Measurements from ENCODE around the gene MLST8. TPM values are rescaled to one million over a fixed set of nuclear protein-coding genes. Genes with fewer than 3 reads are reported as not detected.
A peak's percentile ranks its signal among the peaks of the same experiment; 100 is the strongest.

Gene MLST8
- total RNA-seq, 4 donors from 2014 or later, result 9.3 to 32.8 (median 21.5) TPM

DNA sequence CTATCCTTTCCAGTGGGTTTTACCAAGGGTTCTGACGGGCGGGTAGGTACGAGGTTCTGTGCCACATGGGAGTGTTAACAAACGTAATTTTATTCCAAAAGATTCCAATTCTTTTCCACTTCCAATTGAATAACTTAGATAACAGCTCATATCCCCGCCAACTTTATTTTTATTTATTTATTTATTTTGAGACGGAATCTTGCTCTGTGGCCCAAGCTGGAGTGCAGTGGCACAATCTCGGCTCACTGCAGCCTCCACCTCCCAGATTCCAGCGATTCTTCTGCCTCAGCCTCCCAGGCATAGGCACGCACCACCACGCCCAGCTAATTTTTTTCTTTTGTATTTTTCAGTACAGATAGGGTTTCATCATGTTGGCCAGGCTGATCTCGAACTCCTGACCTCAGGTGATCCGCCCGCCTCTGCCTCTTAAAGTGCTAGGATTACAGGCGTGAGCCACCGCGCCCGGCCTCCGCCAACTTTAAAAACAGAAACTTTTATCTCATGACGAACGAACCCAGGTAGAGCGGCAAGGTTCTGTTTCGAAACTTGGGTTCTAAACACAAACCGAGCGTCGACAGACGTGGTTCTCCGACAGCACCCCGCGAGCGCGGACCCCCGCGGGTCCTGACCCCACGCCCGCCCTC is 45.5 kb downstream of the MLST8 start:
- Histone ChIP-seq H3K27me3 (no peaks in the 10 kb centered on the region), H3K36me3 (no peaks in the 10 kb centered on the region), H3K9me3 (no peaks in the 10 kb centered on the region), H3K4me3 (peak overlapping the region; percentile 31 to 86), H3K27ac (peak overlapping the region; percentile 69 to 91), H3K4me1 (peaks cover 0 to 7% of the 10 kb centered on the region in 2 donors)
- intact Hi-C loops (cut with DNase I; ENCODE audit: low total_unique reads), result no loop called here
- TF ChIP-seq POLR2A (IDR thresholded peaks at IDR 0.05), result no peak
- TF ChIP-seq, protein P1, sequence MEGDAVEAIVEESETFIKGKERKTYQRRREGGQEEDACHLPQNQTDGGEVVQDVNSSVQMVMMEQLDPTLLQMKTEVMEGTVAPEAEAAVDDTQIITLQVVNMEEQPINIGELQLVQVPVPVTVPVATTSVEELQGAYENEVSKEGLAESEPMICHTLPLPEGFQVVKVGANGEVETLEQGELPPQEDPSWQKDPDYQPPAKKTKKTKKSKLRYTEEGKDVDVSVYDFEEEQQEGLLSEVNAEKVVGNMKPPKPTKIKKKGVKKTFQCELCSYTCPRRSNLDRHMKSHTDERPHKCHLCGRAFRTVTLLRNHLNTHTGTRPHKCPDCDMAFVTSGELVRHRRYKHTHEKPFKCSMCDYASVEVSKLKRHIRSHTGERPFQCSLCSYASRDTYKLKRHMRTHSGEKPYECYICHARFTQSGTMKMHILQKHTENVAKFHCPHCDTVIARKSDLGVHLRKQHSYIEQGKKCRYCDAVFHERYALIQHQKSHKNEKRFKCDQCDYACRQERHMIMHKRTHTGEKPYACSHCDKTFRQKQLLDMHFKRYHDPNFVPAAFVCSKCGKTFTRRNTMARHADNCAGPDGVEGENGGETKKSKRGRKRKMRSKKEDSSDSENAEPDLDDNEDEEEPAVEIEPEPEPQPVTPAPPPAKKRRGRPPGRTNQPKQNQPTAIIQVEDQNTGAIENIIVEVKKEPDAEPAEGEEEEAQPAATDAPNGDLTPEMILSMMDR (IDR thresholded peaks at IDR 0.05), result no peak
- no peak for DNase-seq

GRCh38 chr16:2251296-2252111 is 46.2 kb downstream of the MLST8 start, which contains the start of gene ECI1:
Gene ECI1, minus strand, starts transcription at chr16:2251587. Its CDS starts 21 bp downstream, at chr16:2251566.
- TF ChIP-seq, protein P1 (IDR thresholded peaks at IDR 0.05), result peak; percentile 76 to 95 (median 91)
- TF ChIP-seq POLR2A (IDR thresholded peaks at IDR 0.05), result peak; percentile 85 to 89

GRCh38 chr16:2252806-2253148 is 47.5 kb downstream of the MLST8 start:
- Histone ChIP-seq H3K4me3 (no peak overlapping the region), H3K27me3 (no peaks in the 10 kb centered on the region), H3K36me3 (no peaks in the 10 kb centered on the region), H3K27ac (no peak overlapping the region), H3K4me1 (peaks cover 0 to 7% of the 10 kb centered on the region in 2 donors), H3K9me3 (no peaks in the 10 kb centered on the region)
- intact Hi-C loops (cut with DNase I; ENCODE audit: low total_unique reads), result no loop called here
- TF ChIP-seq POLR2A (IDR thresholded peaks at IDR 0.05), result no peak
- DNase-seq, result no peak

More at GRCh38 chr16:2251296-2252111, 46.2 kb downstream of the MLST8 start, which contains the start of gene ECI1:
- peak within 1 kb of the TSS; percentile 31 to 86 for H3K4me3 ChIP-seq
- intact Hi-C loops (cut with DNase I; ENCODE audit: low total_unique reads), result no loop called here
- H3K9me3 ChIP-seq, result no peaks in the 10 kb centered on the region
- H3K27me3 ChIP-seq, result no peaks in the 10 kb centered on the region
- peak; percentile 94 to 97 for DNase-seq
- H3K27ac ChIP-seq, result peak within 1 kb of the TSS; percentile 73 to 91
- H3K4me1 ChIP-seq, result peaks cover 0 to 7% of the 10 kb centered on the region in 2 donors
- no peaks in the 10 kb centered on the region for H3K36me3 ChIP-seq

- Histone ChIP-seq H3K4me1 (peaks cover 0 to 7% of the 10 kb centered on the region in 2 donors), H3K9me3 (no peaks in the 10 kb centered on the region), H3K27ac (no peak overlapping the region), H3K36me3 (no peaks in the 10 kb centered on the region), H3K4me3 (no peak overlapping the region), H3K27me3 (no peaks in the 10 kb centered on the region)
- DNase-seq, result no peak
- intact Hi-C loops (cut with DNase I; ENCODE audit: low total_unique reads), result no loop called here
- no peak for TF ChIP-seq POLR2A (IDR thresholded peaks at IDR 0.05)
- TF ChIP-seq, protein P1 (IDR thresholded peaks at IDR 0.05), result no peak
These were observed 48.0 kb downstream of the MLST8 start for GRCh38 chr16:2253293-2253692.

DNA sequence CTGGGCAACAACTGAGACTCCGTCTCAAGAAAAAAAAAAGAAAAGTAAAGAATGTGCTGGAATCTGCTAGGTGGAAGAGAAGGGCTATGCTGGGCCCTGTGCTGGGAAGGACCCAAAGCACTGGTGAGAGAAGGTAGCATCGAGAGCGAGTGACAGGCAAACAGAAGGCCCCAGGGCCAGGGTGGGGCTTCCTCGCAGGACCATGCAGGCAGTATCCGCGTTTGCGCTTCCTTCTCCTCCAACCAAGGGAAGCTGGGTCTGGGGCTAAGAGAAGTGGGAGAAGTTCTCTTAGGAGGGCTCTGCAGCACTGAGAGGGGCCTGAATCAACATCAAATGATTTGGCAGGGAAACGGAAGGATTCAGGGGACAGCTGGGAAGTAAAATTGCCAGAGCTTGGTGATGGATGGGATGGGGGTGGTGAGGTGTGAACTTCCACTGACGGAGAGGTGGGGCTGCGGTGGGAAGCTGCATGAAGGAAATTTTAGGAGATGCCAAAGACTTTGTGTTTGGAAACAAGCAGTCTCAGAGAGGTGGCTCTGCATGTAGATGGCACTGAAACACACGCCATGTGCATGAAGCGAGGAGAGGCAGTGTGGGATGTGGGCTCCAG is 51.4 kb downstream of the MLST8 start:
- H3K9me3 ChIP-seq, result no peaks in the 10 kb centered on the region
- no peak overlapping the region for H3K27ac ChIP-seq
- H3K4me3 ChIP-seq, result no peak overlapping the region
- DNase-seq, result no peak
- intact Hi-C loops (cut with DNase I; ENCODE audit: low total_unique reads), result no loop called here
- TF ChIP-seq, protein P1 (IDR thresholded peaks at IDR 0.05), result no peak
- no peak for TF ChIP-seq POLR2A (IDR thresholded peaks at IDR 0.05)
- H3K4me1 ChIP-seq, result peaks cover 0 to 7% of the 10 kb centered on the region in 2 donors
- H3K36me3 ChIP-seq, result no peaks in the 10 kb centered on the region
- no peaks in the 10 kb centered on the region for H3K27me3 ChIP-seq

All from uterus (tissue), 4 donors.